Neural cell (in vitro differentiated cells): Measurements from ENCODE around the gene SEMA6C. TPM values are rescaled to one million over a fixed set of nuclear protein-coding genes. Genes with fewer than 3 reads are reported as not detected.
"Not testable (repeated sequence)": the region's sequence is repeated elsewhere in the genome, so short reads cannot be mapped to it uniquely, and the experiment has no call there.

ENCODE experiments used
- H2AFZ ChIP-seq: fragments of 200-600, 300-800 bp; sonication (generic), shearing (Covaris generic); 2 replicates; pipeline ENCODE4 v1.6.0; 2014; ENCODE audit warnings: low read depth, mild to moderate bottlenecking, antibody characterized with exemption, low read length, moderate library complexity
- H3F3A ChIP-seq: fragments of 200-600 bp; shearing (Covaris generic); 2 replicates; pipeline ENCODE4 v1.6.1; 2016; ENCODE audit warnings: mild to moderate bottlenecking, moderate library complexity, mixed read lengths, antibody characterized with exemption, low read length; ENCODE audit not compliant: insufficient read depth, poor library complexity, severe bottlenecking
- H3K27ac ChIP-seq: fragments of 200-600, 300-800 bp; sonication (generic), shearing (Covaris generic); 2 replicates; pipeline ENCODE4 v1.5.1; 2014; ENCODE audit warnings: mild to moderate bottlenecking, low read length, moderate library complexity
- H3K27me3 ChIP-seq: fragments of 300-800, 200-600 bp; sonication (generic), shearing (Covaris generic); 2 replicates; pipeline ENCODE4 v1.6.0; 2014; ENCODE audit warnings: mild to moderate bottlenecking, low read depth, low read length, moderate library complexity; ENCODE audit not compliant: insufficient read depth
- H3K36me3 ChIP-seq: fragments of 300-800, 200-600 bp; sonication (generic), shearing (Covaris generic); 2 replicates; pipeline ENCODE4 v1.5.1; 2014; ENCODE audit warnings: mild to moderate bottlenecking, antibody characterized with exemption, low read length, moderate library complexity; ENCODE audit not compliant: insufficient read depth
- H3K4me2 ChIP-seq: fragments of 300-800, 200-600 bp; sonication (generic), shearing (Covaris generic); 2 replicates; pipeline ENCODE4 v1.6.0; 2014; ENCODE audit warnings: mild to moderate bottlenecking, low read length
- H3K4me3 ChIP-seq: fragments of 300-800, 200-600 bp; sonication (generic), shearing (Covaris generic); 2 replicates; pipeline ENCODE4 v1.5.1; 2014; ENCODE audit warnings: mild to moderate bottlenecking, low read length, moderate library complexity
- H3K79me2 ChIP-seq: fragments of 200-600 bp; shearing (Covaris generic); replicated peaks from 2 replicates; pipeline ENCODE4 v1.6.0; 2014; ENCODE audit warnings: mild to moderate bottlenecking, low read length, moderate library complexity; ENCODE audit not compliant: insufficient read depth
- H3K9ac ChIP-seq: fragments of 300-800, 200-600 bp; sonication (generic), shearing (Covaris generic); 2 replicates; pipeline ENCODE4 v1.6.1; 2016; ENCODE audit warnings: mild to moderate bottlenecking, low read length, mixed read lengths
- H3K9me2 ChIP-seq: fragments of 200-600 bp; shearing (Covaris generic); 2 replicates; pipeline ENCODE4 v1.6.1; 2016; ENCODE audit warnings: mild to moderate bottlenecking, low read length, mixed read lengths; ENCODE audit not compliant: insufficient read depth
- H3K9me3 ChIP-seq: fragments of 200-600, 300-800 bp; sonication (generic), shearing (Covaris generic); 2 replicates; pipeline ENCODE4 v1.6.1; 2016; ENCODE audit warnings: mild to moderate bottlenecking, mixed run types, low read length, moderate library complexity, mixed read lengths
- H4K20me1 ChIP-seq: fragments of 200-600 bp; shearing (Covaris generic); 2 replicates; pipeline ENCODE4 v1.6.1; 2016; ENCODE audit warnings: mild to moderate bottlenecking, mixed run types; ENCODE audit not compliant: insufficient read depth
- EP300 ChIP-seq: fragments of 450-650 bp; conservative IDR thresholded peaks from 2 replicates; pipeline ENCODE4 v1.6.1; 2014; ENCODE audit warnings: antibody characterized with exemption, mild to moderate bottlenecking, moderate library complexity; ENCODE audit not compliant: poor library complexity, severe bottlenecking
- EZH2 ChIP-seq: fragments of 200-600, 300-800 bp; shearing (Covaris generic), sonication (generic); IDR thresholded peaks from 2 replicates; pipeline ENCODE4 v1.6.1; 2014; ENCODE audit warnings: antibody characterized with exemption, low read length, borderline replicate concordance, mild to moderate bottlenecking; ENCODE audit not compliant: insufficient read depth, poor library complexity, severe bottlenecking
- MXI1 ChIP-seq: fragments of 450-650 bp; conservative IDR thresholded peaks from 2 replicates; pipeline ENCODE4 v1.6.1; 2014; ENCODE audit warnings: antibody characterized with exemption, mild to moderate bottlenecking; ENCODE audit not compliant: poor library complexity, severe bottlenecking
- POLR2AphosphoS5 ChIP-seq: IDR thresholded peaks from 2 replicates; pipeline ENCODE4 v1.6.1; 2012
- RAD21 ChIP-seq: fragments of 450-650 bp; conservative IDR thresholded peaks from 2 replicates; pipeline ENCODE4 v1.6.1; 2014; ENCODE audit warnings: antibody characterized with exemption, mild to moderate bottlenecking, moderate library complexity
- SMC3 ChIP-seq: fragments of 450-650 bp; conservative IDR thresholded peaks from 2 replicates; pipeline ENCODE4 v1.6.1; 2014; ENCODE audit warnings: antibody characterized with exemption, mild to moderate bottlenecking, moderate library complexity; ENCODE audit not compliant: poor library complexity
- TAF1 ChIP-seq: IDR thresholded peaks from 2 replicates; pipeline ENCODE4 v1.6.1; 2012; ENCODE audit warnings: low read depth
- polyA plus RNA-seq: library from polyadenylated mRNA; depleted of rRNA; stranded (reverse); fragments of >200 nt; gene quantifications from 2 replicates; pipeline ENCODE4 v1.2.3, GENCODE V29; 2014
- TF ChIP-seq, protein P1 (sequence below): fragments of 450-650 bp; IDR thresholded peaks from 2 replicates; pipeline ENCODE4 v1.5.1; 2014; ENCODE audit warnings: antibody characterized with exemption, mild to moderate bottlenecking, moderate library complexity; ENCODE audit not compliant: poor library complexity, severe bottlenecking
- TF ChIP-seq, protein P2 (sequence below): IDR thresholded peaks from 2 replicates; pipeline ENCODE4 v1.6.1; 2012; ENCODE audit warnings: borderline replicate concordance

SEMA6C gene
- polyA plus RNA-seq, 1 donor from 2014 or later, result 32.5 TPM

DNA sequence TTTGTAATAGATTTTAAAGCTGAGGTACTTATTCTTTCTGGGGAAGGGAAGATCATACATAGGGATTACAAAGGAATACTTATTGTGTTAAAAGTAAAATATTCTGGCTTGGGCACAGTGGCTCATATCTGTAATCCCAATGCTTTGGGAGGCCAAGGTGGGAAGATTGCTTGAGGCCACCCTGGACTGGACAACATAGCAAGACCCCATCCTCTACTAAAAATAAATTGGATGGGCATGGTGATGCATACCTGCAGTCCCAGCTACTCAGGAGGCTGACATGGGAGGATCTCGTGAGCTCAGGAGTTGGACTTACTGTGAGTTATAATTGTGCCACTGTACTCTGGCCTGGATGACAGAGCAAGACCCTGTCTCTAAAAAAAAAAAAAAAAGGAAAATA lies 48.3 kb downstream of the SEMA6C start:
- no peaks in the 10 kb centered on the region for H3K27me3 ChIP-seq
- no peaks in the 10 kb centered on the region for H3K9me2 ChIP-seq
- no peaks in the 10 kb centered on the region for H3F3A ChIP-seq
- no peaks in the 10 kb centered on the region for H3K9me3 ChIP-seq
- no peak overlapping the region for H3K4me3 ChIP-seq
- H3K27ac ChIP-seq, result no peak overlapping the region
- H4K20me1 ChIP-seq, result no peaks in the 10 kb centered on the region
- H3K79me2 ChIP-seq, result no peaks in the 10 kb centered on the region
- TF ChIP-seq SMC3 (no peak), EZH2 (no peak), EP300 (no peak), MXI1 (no peak), RAD21 (no peak), TAF1 (no peak), POLR2AphosphoS5 (no peak)
- TF ChIP-seq, protein P1, sequence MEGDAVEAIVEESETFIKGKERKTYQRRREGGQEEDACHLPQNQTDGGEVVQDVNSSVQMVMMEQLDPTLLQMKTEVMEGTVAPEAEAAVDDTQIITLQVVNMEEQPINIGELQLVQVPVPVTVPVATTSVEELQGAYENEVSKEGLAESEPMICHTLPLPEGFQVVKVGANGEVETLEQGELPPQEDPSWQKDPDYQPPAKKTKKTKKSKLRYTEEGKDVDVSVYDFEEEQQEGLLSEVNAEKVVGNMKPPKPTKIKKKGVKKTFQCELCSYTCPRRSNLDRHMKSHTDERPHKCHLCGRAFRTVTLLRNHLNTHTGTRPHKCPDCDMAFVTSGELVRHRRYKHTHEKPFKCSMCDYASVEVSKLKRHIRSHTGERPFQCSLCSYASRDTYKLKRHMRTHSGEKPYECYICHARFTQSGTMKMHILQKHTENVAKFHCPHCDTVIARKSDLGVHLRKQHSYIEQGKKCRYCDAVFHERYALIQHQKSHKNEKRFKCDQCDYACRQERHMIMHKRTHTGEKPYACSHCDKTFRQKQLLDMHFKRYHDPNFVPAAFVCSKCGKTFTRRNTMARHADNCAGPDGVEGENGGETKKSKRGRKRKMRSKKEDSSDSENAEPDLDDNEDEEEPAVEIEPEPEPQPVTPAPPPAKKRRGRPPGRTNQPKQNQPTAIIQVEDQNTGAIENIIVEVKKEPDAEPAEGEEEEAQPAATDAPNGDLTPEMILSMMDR, result no peak
- TF ChIP-seq, protein P2, sequence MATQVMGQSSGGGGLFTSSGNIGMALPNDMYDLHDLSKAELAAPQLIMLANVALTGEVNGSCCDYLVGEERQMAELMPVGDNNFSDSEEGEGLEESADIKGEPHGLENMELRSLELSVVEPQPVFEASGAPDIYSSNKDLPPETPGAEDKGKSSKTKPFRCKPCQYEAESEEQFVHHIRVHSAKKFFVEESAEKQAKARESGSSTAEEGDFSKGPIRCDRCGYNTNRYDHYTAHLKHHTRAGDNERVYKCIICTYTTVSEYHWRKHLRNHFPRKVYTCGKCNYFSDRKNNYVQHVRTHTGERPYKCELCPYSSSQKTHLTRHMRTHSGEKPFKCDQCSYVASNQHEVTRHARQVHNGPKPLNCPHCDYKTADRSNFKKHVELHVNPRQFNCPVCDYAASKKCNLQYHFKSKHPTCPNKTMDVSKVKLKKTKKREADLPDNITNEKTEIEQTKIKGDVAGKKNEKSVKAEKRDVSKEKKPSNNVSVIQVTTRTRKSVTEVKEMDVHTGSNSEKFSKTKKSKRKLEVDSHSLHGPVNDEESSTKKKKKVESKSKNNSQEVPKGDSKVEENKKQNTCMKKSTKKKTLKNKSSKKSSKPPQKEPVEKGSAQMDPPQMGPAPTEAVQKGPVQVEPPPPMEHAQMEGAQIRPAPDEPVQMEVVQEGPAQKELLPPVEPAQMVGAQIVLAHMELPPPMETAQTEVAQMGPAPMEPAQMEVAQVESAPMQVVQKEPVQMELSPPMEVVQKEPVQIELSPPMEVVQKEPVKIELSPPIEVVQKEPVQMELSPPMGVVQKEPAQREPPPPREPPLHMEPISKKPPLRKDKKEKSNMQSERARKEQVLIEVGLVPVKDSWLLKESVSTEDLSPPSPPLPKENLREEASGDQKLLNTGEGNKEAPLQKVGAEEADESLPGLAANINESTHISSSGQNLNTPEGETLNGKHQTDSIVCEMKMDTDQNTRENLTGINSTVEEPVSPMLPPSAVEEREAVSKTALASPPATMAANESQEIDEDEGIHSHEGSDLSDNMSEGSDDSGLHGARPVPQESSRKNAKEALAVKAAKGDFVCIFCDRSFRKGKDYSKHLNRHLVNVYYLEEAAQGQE, result no peak
- no peaks in the 10 kb centered on the region for H3K36me3 ChIP-seq
- H2AFZ ChIP-seq, result no peak overlapping the region
- no peak overlapping the region for H3K4me2 ChIP-seq
- H3K9ac ChIP-seq, result no peak overlapping the region

DNA sequence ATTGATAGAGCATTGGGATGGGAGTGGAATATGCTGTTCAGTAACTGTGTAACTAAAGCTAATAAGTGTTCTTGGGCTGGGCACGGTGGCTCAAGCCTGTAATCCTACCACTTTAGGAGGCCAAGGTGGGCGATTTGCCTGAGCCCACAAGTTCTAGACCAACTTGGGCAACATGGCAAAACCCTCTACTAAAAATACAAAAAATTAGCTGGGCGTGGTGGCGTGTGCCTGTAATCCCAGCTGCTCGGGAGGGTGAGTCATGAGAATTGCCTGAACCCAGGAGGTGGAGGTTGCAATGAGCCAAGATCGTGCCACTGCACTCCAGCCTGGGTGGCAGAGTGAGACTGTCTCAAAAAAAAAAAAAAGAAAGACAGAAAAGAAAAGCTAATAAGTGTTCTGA lies 49.0 kb downstream of the SEMA6C start:
- not testable (repeated sequence) for H3K4me2 ChIP-seq, H3F3A ChIP-seq, H2AFZ ChIP-seq, H3K27me3 ChIP-seq, H3K9ac ChIP-seq, H3K9me3 ChIP-seq, H3K4me3 ChIP-seq, H4K20me1 ChIP-seq, H3K36me3 ChIP-seq, H3K79me2 ChIP-seq, H3K9me2 ChIP-seq, H3K27ac ChIP-seq

DNA sequence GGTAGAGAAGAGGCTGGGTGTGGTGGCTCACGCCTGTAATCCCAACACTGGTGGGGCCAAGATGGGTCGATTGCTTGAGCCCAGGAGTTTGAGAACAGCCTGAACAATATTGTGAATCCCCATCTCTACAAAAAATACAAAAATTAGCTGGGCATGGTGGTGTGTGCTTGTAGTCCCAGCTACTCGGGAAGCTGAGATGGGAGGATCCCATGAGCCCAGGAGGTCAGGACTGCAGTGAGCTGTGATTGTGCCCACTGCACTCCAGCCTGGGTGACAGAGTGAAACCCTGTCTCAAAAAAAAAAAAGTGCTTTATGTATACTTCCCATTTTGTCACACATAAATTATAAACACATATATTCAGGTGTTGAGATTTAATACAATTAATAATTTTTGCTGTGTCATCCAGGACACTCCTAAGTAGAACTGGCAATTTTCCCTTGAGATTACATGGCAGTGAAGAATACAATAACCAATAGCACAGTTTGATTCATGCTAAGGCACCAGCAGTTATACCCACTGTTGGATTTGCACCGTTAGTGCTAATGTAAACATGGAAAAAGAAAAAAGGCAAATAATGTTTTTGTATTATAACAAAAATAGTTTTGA lies 60.4 kb downstream of the SEMA6C start:
- Histone ChIP-seq H3K9me3 (no peaks in the 10 kb centered on the region), H3K36me3 (no peaks in the 10 kb centered on the region), H3K27me3 (no peaks in the 10 kb centered on the region), H3K4me2 (no peak overlapping the region), H3K79me2 (no peaks in the 10 kb centered on the region), H3K27ac (no peak overlapping the region), H2AFZ (no peak overlapping the region), H3F3A (no peaks in the 10 kb centered on the region), H3K9me2 (no peaks in the 10 kb centered on the region), H4K20me1 (no peaks in the 10 kb centered on the region), H3K4me3 (no peak overlapping the region), H3K9ac (no peak overlapping the region)
- TF ChIP-seq POLR2AphosphoS5 (no peak), MXI1 (no peak), EZH2 (no peak), RAD21 (no peak), EP300 (no peak)

Other genes with a start within 250 kb of the SEMA6C start
- gene SETDB1, start 220.3 kb downstream of the SEMA6C start, polyA plus RNA-seq, result 39.1 and 51.1 TPM in 2 replicates
- 39.1 and 49.7 TPM in 2 replicates for gene CERS2, start 171.8 kb downstream of the SEMA6C start, polyA plus RNA-seq
- gene ANXA9, start 164.3 kb downstream of the SEMA6C start, polyA plus RNA-seq, result not detected in 2 replicates
- 16.1 and 25.2 TPM in 2 replicates for gene MINDY1, start 139.7 kb downstream of the SEMA6C start, polyA plus RNA-seq
- gene PRUNE1, start 138.2 kb downstream of the SEMA6C start, polyA plus RNA-seq, result 25.7 and 32.2 TPM in 2 replicates
- gene BNIPL, start 110.0 kb downstream of the SEMA6C start, polyA plus RNA-seq, result 0.16 and 0.33 TPM in 2 replicates
- 0.87 and 1.2 TPM in 2 replicates for gene C1orf56, start 98.9 kb downstream of the SEMA6C start, polyA plus RNA-seq
- gene CDC42SE1, start 87.0 kb downstream of the SEMA6C start, polyA plus RNA-seq, result 102 and 107 TPM in 2 replicates
- gene MLLT11, start 86.2 kb downstream of the SEMA6C start, polyA plus RNA-seq, result 131 and 142 TPM in 2 replicates
- gene GABPB2, start 75.9 kb downstream of the SEMA6C start, polyA plus RNA-seq, result 3.0 and 4.1 TPM in 2 replicates
- not detected in 2 replicates for gene TNFAIP8L2, start 10.0 kb upstream of the SEMA6C start, polyA plus RNA-seq
- gene LYSMD1, start 19.3 kb upstream of the SEMA6C start, polyA plus RNA-seq, result 13.3 and 16.0 TPM in 2 replicates
- gene SCNM1, start 19.5 kb upstream of the SEMA6C start, polyA plus RNA-seq, result 91.1 and 106 TPM in 2 replicates
- not detected in 2 replicates for gene TMOD4, start 29.4 kb upstream of the SEMA6C start, polyA plus RNA-seq
- 232 and 275 TPM in 2 replicates for gene VPS72, start 43.6 kb upstream of the SEMA6C start, polyA plus RNA-seq
- gene PIP5K1A, start 51.9 kb upstream of the SEMA6C start, polyA plus RNA-seq, result 66.0 and 66.4 TPM in 2 replicates
- 341 and 364 TPM in 2 replicates for gene PSMD4, start 108.1 kb upstream of the SEMA6C start, polyA plus RNA-seq
- 6.2 and 6.9 TPM in 2 replicates for gene ZNF687, start 135.7 kb upstream of the SEMA6C start, polyA plus RNA-seq
- gene PI4KB, start 180.8 kb upstream of the SEMA6C start, polyA plus RNA-seq, result 22.8 and 25.8 TPM in 2 replicates
- 36.7 and 56.2 TPM in 2 replicates for gene RFX5, start 200.6 kb upstream of the SEMA6C start, polyA plus RNA-seq
- not detected in 2 replicates for gene SELENBP1, start 226.1 kb upstream of the SEMA6C start, polyA plus RNA-seq